ENCODE data around the gene WDR1. TPM values are rescaled to one million over a fixed set of nuclear protein-coding genes. Genes with fewer than 3 reads are reported as not detected.

WDR1 gene
- total and polyA plus RNA-seq, 2 donors (not counting 1 experiment from before 2014, with no cell fraction given), result 331 to 751 TPM

DNA sequence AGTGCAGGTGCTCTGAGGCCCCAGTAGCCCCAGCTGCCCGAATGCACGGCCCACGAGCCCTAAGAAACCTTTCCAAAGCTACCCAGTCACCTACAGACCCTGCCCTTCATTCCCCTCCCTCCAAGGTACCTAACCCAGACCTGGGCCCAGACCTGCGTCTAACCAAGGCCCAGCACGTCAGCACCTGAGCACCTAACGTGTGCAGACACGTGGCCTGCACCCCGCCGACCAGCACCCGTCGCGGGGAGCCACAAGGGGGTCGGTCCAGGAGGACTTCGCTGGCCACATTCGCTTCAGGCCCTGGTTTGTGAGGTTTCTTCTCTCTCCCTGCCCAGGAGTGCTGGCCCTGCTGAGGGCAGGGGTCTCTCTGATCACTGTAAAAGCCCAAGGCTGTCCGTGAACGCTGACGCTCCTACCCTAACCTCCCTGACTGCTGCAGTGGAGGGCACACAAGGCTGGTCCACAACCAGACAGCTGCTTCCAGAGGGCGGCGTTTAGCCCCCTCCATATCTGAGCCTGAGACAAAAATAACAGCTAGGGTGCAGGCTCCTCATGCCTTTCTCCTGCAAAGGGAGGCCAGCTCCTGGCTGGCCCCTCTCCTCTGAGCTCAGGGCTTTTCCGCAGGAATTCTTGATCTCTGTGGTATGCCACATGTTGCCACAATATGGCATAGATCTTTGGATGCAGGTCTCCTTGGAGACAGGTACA, 31.8 kb downstream of the WDR1 start:
- H3K79me2 ChIP-seq (ENCODE audit: control insufficient read depth, insufficient read depth, low read length), result peaks cover 68% of the 10 kb centered on the region
- no peak for TF ChIP-seq CTCF (conservative IDR thresholded peaks at IDR 0.05 in 1 of 2, IDR thresholded peaks at IDR 0.05 in 1 of 2; ENCODE audit: low read depth in 1 of 2, low read length in 2 of 2)
- TF ChIP-seq EZH2 (IDR thresholded peaks at IDR 0.05; ENCODE audit: low read length, missing control alignments), result no peak
- H4K20me1 ChIP-seq (ENCODE audit: control insufficient read depth, extremely low read depth, insufficient read depth, low read length), result no peaks in the 10 kb centered on the region
- DNase-seq (ENCODE audit: low read depth in 2 of 2), result no peak
- H3K9me3 ChIP-seq (ENCODE audit: control insufficient read depth, insufficient read depth, low read depth, low read length), result no peaks in the 10 kb centered on the region
- no peak overlapping the region for H2AFZ ChIP-seq (ENCODE audit: low read length)
- no peaks in the 10 kb centered on the region for H3K4me1 ChIP-seq (ENCODE audit: control insufficient read depth, extremely low read depth, insufficient read depth, low read length)
- no peak overlapping the region for H3K4me3 ChIP-seq (replicated peaks in 1 of 4; ENCODE audit: control extremely low read depth in 1 of 4, insufficient read depth in 1 of 4, low read depth in 3 of 4, low read length in 4 of 4)
- peaks cover 70% of the 10 kb centered on the region for H3K36me3 ChIP-seq (ENCODE audit: control insufficient read depth, insufficient read depth, low read length)
- H3K27me3 ChIP-seq (ENCODE audit: control insufficient read depth, insufficient read depth, low read length), result no peaks in the 10 kb centered on the region
- H3K4me2 ChIP-seq (ENCODE audit: extremely low read depth, insufficient read depth, low read length), result no peak overlapping the region
- no peak overlapping the region for H3K27ac ChIP-seq (ENCODE audit: insufficient read depth, low read length)
- no peak overlapping the region for H3K9ac ChIP-seq (ENCODE audit: insufficient read depth, low read length)

GRCh38 chr4:10083861-10084641, 32.5 kb downstream of the WDR1 start:
- no peaks in the 10 kb centered on the region for H3K9me3 ChIP-seq (ENCODE audit: control insufficient read depth, insufficient read depth, low read depth, low read length)
- H3K4me1 ChIP-seq (ENCODE audit: control insufficient read depth, extremely low read depth, insufficient read depth, low read length), result no peaks in the 10 kb centered on the region
- H3K9ac ChIP-seq (ENCODE audit: insufficient read depth, low read length), result no peak overlapping the region
- no peak overlapping the region for H3K4me2 ChIP-seq (ENCODE audit: extremely low read depth, insufficient read depth, low read length)
- TF ChIP-seq CTCF (conservative IDR thresholded peaks at IDR 0.05 in 1 of 2, IDR thresholded peaks at IDR 0.05 in 1 of 2; ENCODE audit: low read depth in 1 of 2, low read length in 2 of 2), result no peak
- TF ChIP-seq EZH2 (IDR thresholded peaks at IDR 0.05; ENCODE audit: low read length, missing control alignments), result no peak
- peak overlapping the region; percentile 10 for H3K27ac ChIP-seq (ENCODE audit: insufficient read depth, low read length)
- H3K27me3 ChIP-seq (ENCODE audit: control insufficient read depth, insufficient read depth, low read length), result no peaks in the 10 kb centered on the region
- no peak overlapping the region for H2AFZ ChIP-seq (ENCODE audit: low read length)
- no peaks in the 10 kb centered on the region for H4K20me1 ChIP-seq (ENCODE audit: control insufficient read depth, extremely low read depth, insufficient read depth, low read length)
- H3K4me3 ChIP-seq (replicated peaks in 1 of 4; ENCODE audit: control extremely low read depth in 1 of 4, insufficient read depth in 1 of 4, low read depth in 3 of 4, low read length in 4 of 4), result no peak overlapping the region
- DNase-seq (ENCODE audit: low read depth in 2 of 2), result no peak
- H3K79me2 ChIP-seq (ENCODE audit: control insufficient read depth, insufficient read depth, low read length), result peaks cover 64% of the 10 kb centered on the region
- H3K36me3 ChIP-seq (ENCODE audit: control insufficient read depth, insufficient read depth, low read length), result peaks cover 76% of the 10 kb centered on the region

- Histone ChIP-seq H3K36me3 (ENCODE audit: control insufficient read depth, insufficient read depth, low read length) (peaks cover 79% of the 10 kb centered on the region), H3K4me1 (ENCODE audit: control insufficient read depth, extremely low read depth, insufficient read depth, low read length) (no peaks in the 10 kb centered on the region), H3K27ac (ENCODE audit: insufficient read depth, low read length) (no peak overlapping the region), H3K9me3 (ENCODE audit: control insufficient read depth, insufficient read depth, low read depth, low read length) (no peaks in the 10 kb centered on the region), H3K27me3 (ENCODE audit: control insufficient read depth, insufficient read depth, low read length) (no peaks in the 10 kb centered on the region), H3K9ac (ENCODE audit: insufficient read depth, low read length) (no peak overlapping the region), H3K79me2 (ENCODE audit: control insufficient read depth, insufficient read depth, low read length) (peaks cover 57% of the 10 kb centered on the region), H4K20me1 (ENCODE audit: control insufficient read depth, extremely low read depth, insufficient read depth, low read length) (no peaks in the 10 kb centered on the region), H2AFZ (ENCODE audit: low read length) (no peak overlapping the region), H3K4me3 (replicated peaks in 1 of 4; ENCODE audit: control extremely low read depth in 1 of 4, insufficient read depth in 1 of 4, low read depth in 3 of 4, low read length in 4 of 4) (no peak overlapping the region), H3K4me2 (ENCODE audit: extremely low read depth, insufficient read depth, low read length) (no peak overlapping the region)
- DNase-seq (ENCODE audit: low read depth in 2 of 2), result no peak
- TF ChIP-seq CTCF (conservative IDR thresholded peaks at IDR 0.05 in 1 of 2, IDR thresholded peaks at IDR 0.05 in 1 of 2; ENCODE audit: low read depth in 1 of 2, low read length in 2 of 2) (no peak), EZH2 (IDR thresholded peaks at IDR 0.05; ENCODE audit: low read length, missing control alignments) (no peak)
Observed at GRCh38 chr4:10083331-10083771, 33.2 kb downstream of the WDR1 start.
